HCT116 (cell line): ENCODE results near the gene SMAD9. TPM values are rescaled to one million over a fixed set of nuclear protein-coding genes. Genes with fewer than 3 reads are reported as not detected.

Source experiments
- ATAC-seq: fragments of 200-7000 bp; cut with Tn5 transposase; 2 replicates; pipeline ENCODE4 v1.9.1; 2020; ENCODE audit warnings: mild to moderate bottlenecking, moderate library complexity
- BruUV-seq: library from RNA; stranded (reverse); fragments of 400-500 nt; replicated peaks from 2 replicates; lab custom pipeline; 2021; lab: Mats Ljungman, UMichigan
- CTCF ChIA-PET: fragments of 300-600 bp; sonication (Branson Sonifier 250); formaldehyde crosslinking; loops from one replicate; lab custom pipeline; 2021; ENCODE audit warnings: antibody characterized with exemption; lab: Charles Lee
- POLR2A ChIA-PET: fragments of 300-600, 350-600 bp; sonication (Branson Sonifier 250); formaldehyde crosslinking; loops from one replicate; lab custom pipeline; 2021; ENCODE audit warnings: antibody characterized with exemption; lab: Charles Lee
- RAD21 ChIA-PET, 2 experiments: fragments of 300-600 bp; sonication (Branson Sonifier 250); formaldehyde crosslinking; loops; one replicate each; lab custom pipeline; 2023; ENCODE audit warnings: low total read pairs in 2 of 2; ENCODE audit not compliant: uncharacterized antibody in 2 of 2, unreplicated experiment in 2 of 2, low non-redundant PET in 1 of 2; lab: Charles Lee
- DNase-seq: peaks from one replicate; pipeline ENCODE4 v3.0.0-alpha.2; 2010; ENCODE audit warnings: low read depth, low spot score
- H2AFZ ChIP-seq: fragments of 200-600 bp; shearing (Covaris generic), sonication (generic); 2 replicates; pipeline ENCODE4 v1.6.1; 2017; ENCODE audit warnings: low read depth, mixed run types, mixed read lengths, antibody characterized with exemption, low read length; ENCODE audit not compliant: poor library complexity, severe bottlenecking
- H3K27ac ChIP-seq: 2 replicates; pipeline ENCODE4 v1.5.1; 2012; ENCODE audit warnings: low read depth, low read length
- H3K27me3 ChIP-seq: fragments of 200-600 bp; sonication (generic); 2 replicates; pipeline ENCODE4 v1.6.1; 2016; ENCODE audit warnings: mixed run types, low read length, mixed read lengths; ENCODE audit not compliant: insufficient read depth
- H3K36me3 ChIP-seq, 2 experiments: fragments of 200-500 bp in 1 of 2; fragments of 200-600 bp in 1 of 2; sonication (Bioruptor generic) in 1 of 2; sonication (generic) in 1 of 2; 2 replicates each; pipeline versions ENCODE4 v1.5.1 to v1.6.1; 2014 to 2016; ENCODE audit warnings: low read length in 2 of 2, inconsistent platforms in 1 of 2, mixed read lengths in 1 of 2, mixed run types in 1 of 2; ENCODE audit not compliant: insufficient read depth in 2 of 2, control insufficient read depth in 1 of 2
- H3K4me1 ChIP-seq, 2 experiments: fragments of 200-600 bp in 1 of 2; sonication (generic) in 1 of 2; 2 replicates each; pipeline versions ENCODE4 v1.5.1 to v1.6.1; 2012 to 2017; ENCODE audit warnings: low read length in 2 of 2, inconsistent platforms in 1 of 2, mild to moderate bottlenecking in 1 of 2, mixed read lengths in 1 of 2, mixed run types in 1 of 2, moderate library complexity in 1 of 2; ENCODE audit not compliant: insufficient read depth in 2 of 2, control insufficient read depth in 1 of 2
- H3K4me2 ChIP-seq: fragments of 200-600 bp; sonication (generic); 2 replicates; pipeline ENCODE4 v1.6.1; 2017; ENCODE audit warnings: mixed run types, low read length, mixed read lengths
- H3K4me3 ChIP-seq, 2 experiments: fragments of 200-600 bp in 1 of 2; sonication (generic) in 1 of 2; replicated peaks in 1 of 2; 2 replicates each; pipeline ENCODE4 v1.5.1; 2011 to 2016; ENCODE audit warnings: low read length in 2 of 2, control low read depth in 1 of 2, low read depth in 1 of 2, mild to moderate bottlenecking in 1 of 2, mixed read lengths in 1 of 2, mixed run types in 1 of 2
- H3K79me2 ChIP-seq: fragments of 200-600 bp; sonication (generic); 2 replicates; pipeline ENCODE4 v1.6.1; 2017; ENCODE audit warnings: mild to moderate bottlenecking, mixed run types, low read length, moderate library complexity, mixed read lengths; ENCODE audit not compliant: insufficient read depth
- H3K9ac ChIP-seq: fragments of 200-600 bp; sonication (generic); 2 replicates; pipeline ENCODE4 v1.6.1; 2016; ENCODE audit warnings: low read length, mixed read lengths
- H3K9me2 ChIP-seq: fragments of 200-600 bp; sonication (generic), shearing (Covaris generic); 2 replicates; pipeline ENCODE4 v1.6.1; 2017; ENCODE audit warnings: mixed run types, mild to moderate bottlenecking, moderate library complexity; ENCODE audit not compliant: insufficient read depth
- H3K9me3 ChIP-seq, 2 experiments: fragments of 200-500 bp in 1 of 2; fragments of 200-600 bp in 1 of 2; sonication (Bioruptor generic) in 1 of 2; sonication (generic) in 1 of 2; 2 replicates each; pipeline ENCODE4 v1.6.1; 2014 to 2017; ENCODE audit warnings: low read length in 2 of 2, mixed read lengths in 2 of 2, inconsistent platforms in 1 of 2, low read depth in 1 of 2, mild to moderate bottlenecking in 1 of 2, mixed run types in 1 of 2, moderate library complexity in 1 of 2; ENCODE audit not compliant: control insufficient read depth in 1 of 2, insufficient read depth in 1 of 2
- H4K20me1 ChIP-seq: fragments of 200-600 bp; sonication (generic), shearing (Covaris generic); 2 replicates; pipeline ENCODE4 v1.6.1; 2017; ENCODE audit warnings: mixed run types, mild to moderate bottlenecking, moderate library complexity; ENCODE audit not compliant: insufficient read depth
- CBX3 ChIP-seq: IDR thresholded peaks from 2 replicates; pipeline ENCODE4 v1.6.1; 2012; ENCODE audit warnings: low read depth
- EGR1 ChIP-seq: IDR thresholded peaks from 2 replicates; pipeline ENCODE4 v1.6.1; 2012; ENCODE audit warnings: low read depth
- ELF1 ChIP-seq: IDR thresholded peaks from 2 replicates; pipeline ENCODE4 v1.6.1; 2012; ENCODE audit warnings: low read depth, borderline replicate concordance
- POLR2AphosphoS5 ChIP-seq: IDR thresholded peaks from 2 replicates; pipeline ENCODE4 v1.6.1; 2011; ENCODE audit warnings: mild to moderate bottlenecking, low read depth, low read length, moderate library complexity
- RAD21 ChIP-seq: IDR thresholded peaks from 2 replicates; pipeline ENCODE4 v1.6.1; 2012; ENCODE audit warnings: low read depth, mild to moderate bottlenecking
- REST ChIP-seq: IDR thresholded peaks from 2 replicates; pipeline ENCODE4 v1.6.1; 2012; ENCODE audit warnings: low read depth
- SIN3A ChIP-seq: IDR thresholded peaks from 2 replicates; pipeline ENCODE4 v1.6.1; 2012; ENCODE audit warnings: low read depth
- SP1 ChIP-seq: IDR thresholded peaks from 2 replicates; pipeline ENCODE4 v1.6.1; 2012; ENCODE audit warnings: low read depth
- TCF7L2 ChIP-seq: IDR thresholded peaks from 2 replicates; pipeline ENCODE4 v1.7.0; 2011; ENCODE audit warnings: borderline replicate concordance, inconsistent platforms; ENCODE audit not compliant: insufficient read depth, insufficient read length; ENCODE audit errors: extremely low read depth
- YY1 ChIP-seq: IDR thresholded peaks from 2 replicates; pipeline ENCODE4 v1.6.1; 2011; ENCODE audit warnings: low read length, low read depth, moderate library complexity, mild to moderate bottlenecking; ENCODE audit not compliant: insufficient replicate concordance; ENCODE audit errors: extremely low read depth
- ZNF274 ChIP-seq: fragments of 200-500 bp; sonication (Bioruptor generic); IDR thresholded peaks from 2 replicates; pipeline ENCODE4 v1.6.1; 2014; ENCODE audit warnings: mild to moderate bottlenecking, low read depth, low read length, inconsistent platforms
- intact Hi-C: fragments of 100-400 bp; cut with micrococcal nuclease; formaldehyde crosslinking; loops from 2 replicates; pipeline ENCODE4 v1.10.0; 2022
- total RNA-seq: library from RNA; stranded (reverse); gene quantifications from one replicate; pipeline ENCODE4 v1.2.1, GENCODE V29; 2021; ENCODE audit not compliant: unreplicated experiment
- TF ChIP-seq, protein P1 (sequence below): IDR thresholded peaks from 2 replicates; pipeline ENCODE4 v1.6.1; 2011; ENCODE audit warnings: mild to moderate bottlenecking, low read length, moderate library complexity; ENCODE audit not compliant: insufficient replicate concordance; ENCODE audit errors: extremely low read depth
- TF ChIP-seq, protein P2 (sequence below): IDR thresholded peaks from 2 replicates; pipeline ENCODE4 v1.6.1; 2012

SMAD9 gene
- total RNA-seq, 1 experiment from 2014 or later, result 4.3 TPM

GRCh38 chr13:36806102-36806501 lies 113.9 kb downstream of the SMAD9 start:
- H3K9ac ChIP-seq, result no peak overlapping the region
- no peak overlapping the region for H2AFZ ChIP-seq
- ChIA-PET CTCF (no interaction called here), RAD21 (no interaction called here), POLR2A (no interaction called here)
- no peaks in the 10 kb centered on the region for H3K9me2 ChIP-seq
- no peaks in the 10 kb centered on the region for H3K4me1 ChIP-seq
- ATAC-seq (no peak), DNase-seq (no peak)
- H3K27me3 ChIP-seq, result no peaks in the 10 kb centered on the region
- no peak overlapping the region for H3K27ac ChIP-seq
- H3K4me2 ChIP-seq, result no peak overlapping the region
- H3K9me3 ChIP-seq, result no peaks in the 10 kb centered on the region
- H4K20me1 ChIP-seq, result no peaks in the 10 kb centered on the region
- no TSS peak for BruUV-seq
- no peak overlapping the region for H3K4me3 ChIP-seq
- H3K79me2 ChIP-seq, result no peaks in the 10 kb centered on the region
- no peaks in the 10 kb centered on the region for H3K36me3 ChIP-seq
- TF ChIP-seq CBX3, result no peak
- TF ChIP-seq YY1, result no peak
- TF ChIP-seq, protein P1, sequence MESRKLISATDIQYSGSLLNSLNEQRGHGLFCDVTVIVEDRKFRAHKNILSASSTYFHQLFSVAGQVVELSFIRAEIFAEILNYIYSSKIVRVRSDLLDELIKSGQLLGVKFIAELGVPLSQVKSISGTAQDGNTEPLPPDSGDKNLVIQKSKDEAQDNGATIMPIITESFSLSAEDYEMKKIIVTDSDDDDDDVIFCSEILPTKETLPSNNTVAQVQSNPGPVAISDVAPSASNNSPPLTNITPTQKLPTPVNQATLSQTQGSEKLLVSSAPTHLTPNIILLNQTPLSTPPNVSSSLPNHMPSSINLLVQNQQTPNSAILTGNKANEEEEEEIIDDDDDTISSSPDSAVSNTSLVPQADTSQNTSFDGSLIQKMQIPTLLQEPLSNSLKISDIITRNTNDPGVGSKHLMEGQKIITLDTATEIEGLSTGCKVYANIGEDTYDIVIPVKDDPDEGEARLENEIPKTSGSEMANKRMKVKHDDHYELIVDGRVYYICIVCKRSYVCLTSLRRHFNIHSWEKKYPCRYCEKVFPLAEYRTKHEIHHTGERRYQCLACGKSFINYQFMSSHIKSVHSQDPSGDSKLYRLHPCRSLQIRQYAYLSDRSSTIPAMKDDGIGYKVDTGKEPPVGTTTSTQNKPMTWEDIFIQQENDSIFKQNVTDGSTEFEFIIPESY, result no peak
- TF ChIP-seq, protein P2, sequence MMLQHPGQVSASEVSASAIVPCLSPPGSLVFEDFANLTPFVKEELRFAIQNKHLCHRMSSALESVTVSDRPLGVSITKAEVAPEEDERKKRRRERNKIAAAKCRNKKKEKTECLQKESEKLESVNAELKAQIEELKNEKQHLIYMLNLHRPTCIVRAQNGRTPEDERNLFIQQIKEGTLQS, result no peak
- TF ChIP-seq TCF7L2, result no peak
- TF ChIP-seq SP1, result no peak
- TF ChIP-seq SIN3A, result no peak
- TF ChIP-seq ELF1, result no peak
- no peak for TF ChIP-seq EGR1
- TF ChIP-seq POLR2AphosphoS5, result no peak
- no peak for TF ChIP-seq ZNF274
- TF ChIP-seq REST, result no peak
- TF ChIP-seq RAD21, result no peak
- intact Hi-C loops, result no loop called here
